ENCODE results near the gene KIF5C.

KIF5C gene

GRCh38 chr2:148993351-148993750 is 118.3 kb downstream of the KIF5C start:
- TF ChIP-seq CTCF (IDR thresholded peaks at IDR 0.05; ENCODE audit: low read depth, low read length): no peak
- DNase-seq (ENCODE audit: extremely low read depth, low read depth): no peak

- no peak for DNase-seq (ENCODE audit: extremely low read depth, low read depth)
- no peak for TF ChIP-seq CTCF (IDR thresholded peaks at IDR 0.05; ENCODE audit: low read depth, low read length)
Observed at GRCh38 chr2:148994341-148994740, 119.3 kb downstream of the KIF5C start.

GRCh38 chr2:148996805-148997204 is 121.8 kb downstream of the KIF5C start:
- no peak for TF ChIP-seq CTCF (IDR thresholded peaks at IDR 0.05; ENCODE audit: low read depth, low read length)
- no peak for DNase-seq (ENCODE audit: extremely low read depth, low read depth)

GRCh38 chr2:148998165-148998830 is 123.3 kb downstream of the KIF5C start:
- TF ChIP-seq CTCF (IDR thresholded peaks at IDR 0.05; ENCODE audit: low read depth, low read length): no peak
- DNase-seq (ENCODE audit: extremely low read depth, low read depth): no peak

GRCh38 chr2:148998831-148999200 is 123.8 kb downstream of the KIF5C start:
- no peak for DNase-seq (ENCODE audit: extremely low read depth, low read depth)
- TF ChIP-seq CTCF (IDR thresholded peaks at IDR 0.05; ENCODE audit: low read depth, low read length): no peak

- DNase-seq (ENCODE audit: extremely low read depth, low read depth): no peak
- TF ChIP-seq CTCF (IDR thresholded peaks at IDR 0.05; ENCODE audit: low read depth, low read length): no peak
Observed at GRCh38 chr2:148999451-148999921, 124.5 kb downstream of the KIF5C start.

- TF ChIP-seq CTCF (IDR thresholded peaks at IDR 0.05; ENCODE audit: low read depth, low read length): no peak
- DNase-seq (ENCODE audit: extremely low read depth, low read depth): no peak
Observed at GRCh38 chr2:149000158-149000938, 125.3 kb downstream of the KIF5C start.

All from AG09319 (cell line).